ENCODE measurements around the gene TPCN1.

Gene TPCN1

GRCh38 chr12:113314121-113314529 lies 92.9 kb downstream of the TPCN1 start:
- no peak overlapping the region for H3K9ac ChIP-seq (ENCODE audit: low read length)
- no peak overlapping the region for H3K4me3 ChIP-seq (ENCODE audit: low read depth in 1 of 2, low read length in 2 of 2)
- no peaks in the 10 kb centered on the region for H3K9me3 ChIP-seq (ENCODE audit: low read length)
- no peaks in the 10 kb centered on the region for H3K27me3 ChIP-seq (ENCODE audit: control insufficient read depth in 1 of 2, insufficient read depth in 2 of 2, low read length in 2 of 2)
- H3K27ac ChIP-seq (ENCODE audit: low read depth, low read length), result no peak overlapping the region
- no peaks in the 10 kb centered on the region for H3K4me1 ChIP-seq (ENCODE audit: insufficient read depth, low read length)
- peaks cover 18% of the 10 kb centered on the region for H3K36me3 ChIP-seq (ENCODE audit: insufficient read depth, low read length)

DNA sequence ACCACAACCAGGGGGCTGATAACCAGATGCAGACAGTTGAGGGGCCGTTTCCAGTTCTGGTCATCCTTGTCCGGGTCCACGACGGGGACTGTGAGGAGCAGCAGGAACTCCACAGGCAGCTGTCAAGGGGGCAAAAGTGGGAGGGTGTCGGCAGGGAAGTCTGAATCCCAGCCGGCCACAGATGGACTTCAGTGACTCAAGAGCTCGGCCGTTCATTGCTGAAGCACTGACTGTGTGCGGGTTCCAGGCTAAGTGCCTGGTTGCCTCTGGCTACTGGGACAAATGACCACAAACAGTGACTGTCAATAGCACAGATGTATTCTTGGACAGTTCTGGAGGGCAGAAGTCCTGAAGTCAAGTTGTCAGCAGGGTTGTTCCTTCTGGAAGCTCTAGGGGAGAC lies 94.1 kb downstream of the TPCN1 start:
- Histone ChIP-seq H3K27me3 (ENCODE audit: control insufficient read depth in 1 of 2, insufficient read depth in 2 of 2, low read length in 2 of 2) (no peaks in the 10 kb centered on the region), H3K36me3 (ENCODE audit: insufficient read depth, low read length) (peaks cover 13% of the 10 kb centered on the region), H3K27ac (ENCODE audit: low read depth, low read length) (no peak overlapping the region)

GRCh38 chr12:113316155-113316554 lies 94.9 kb downstream of the TPCN1 start:
- H3K27ac ChIP-seq (ENCODE audit: low read depth, low read length), result no peak overlapping the region
- H3K4me3 ChIP-seq (ENCODE audit: low read depth in 1 of 2, low read length in 2 of 2), result no peak overlapping the region
- H3K27me3 ChIP-seq (ENCODE audit: control insufficient read depth in 1 of 2, insufficient read depth in 2 of 2, low read length in 2 of 2), result no peaks in the 10 kb centered on the region
- no peaks in the 10 kb centered on the region for H3K4me1 ChIP-seq (ENCODE audit: insufficient read depth, low read length)
- H3K9ac ChIP-seq (ENCODE audit: low read length), result no peak overlapping the region
- peaks cover 17% of the 10 kb centered on the region for H3K36me3 ChIP-seq (ENCODE audit: insufficient read depth, low read length)
- H3K9me3 ChIP-seq (ENCODE audit: low read length), result no peaks in the 10 kb centered on the region

More for the DNA sequence above, 94.1 kb downstream of the TPCN1 start:
- H3K4me1 ChIP-seq (ENCODE audit: insufficient read depth, low read length), result no peaks in the 10 kb centered on the region
- no peaks in the 10 kb centered on the region for H3K9me3 ChIP-seq (ENCODE audit: low read length)
- H3K9ac ChIP-seq (ENCODE audit: low read length), result no peak overlapping the region
- no peak overlapping the region for H3K4me3 ChIP-seq (ENCODE audit: low read depth in 1 of 2, low read length in 2 of 2)

GRCh38 chr12:113317122-113317521 lies 95.9 kb downstream of the TPCN1 start:
- Histone ChIP-seq H3K9ac (ENCODE audit: low read length) (no peak overlapping the region), H3K4me3 (ENCODE audit: low read depth in 1 of 2, low read length in 2 of 2) (no peak overlapping the region), H3K27me3 (ENCODE audit: control insufficient read depth in 1 of 2, insufficient read depth in 2 of 2, low read length in 2 of 2) (no peaks in the 10 kb centered on the region), H3K36me3 (ENCODE audit: insufficient read depth, low read length) (peaks cover 17% of the 10 kb centered on the region), H3K9me3 (ENCODE audit: low read length) (no peaks in the 10 kb centered on the region), H3K27ac (ENCODE audit: low read depth, low read length) (no peak overlapping the region), H3K4me1 (ENCODE audit: insufficient read depth, low read length) (no peaks in the 10 kb centered on the region)

DNA sequence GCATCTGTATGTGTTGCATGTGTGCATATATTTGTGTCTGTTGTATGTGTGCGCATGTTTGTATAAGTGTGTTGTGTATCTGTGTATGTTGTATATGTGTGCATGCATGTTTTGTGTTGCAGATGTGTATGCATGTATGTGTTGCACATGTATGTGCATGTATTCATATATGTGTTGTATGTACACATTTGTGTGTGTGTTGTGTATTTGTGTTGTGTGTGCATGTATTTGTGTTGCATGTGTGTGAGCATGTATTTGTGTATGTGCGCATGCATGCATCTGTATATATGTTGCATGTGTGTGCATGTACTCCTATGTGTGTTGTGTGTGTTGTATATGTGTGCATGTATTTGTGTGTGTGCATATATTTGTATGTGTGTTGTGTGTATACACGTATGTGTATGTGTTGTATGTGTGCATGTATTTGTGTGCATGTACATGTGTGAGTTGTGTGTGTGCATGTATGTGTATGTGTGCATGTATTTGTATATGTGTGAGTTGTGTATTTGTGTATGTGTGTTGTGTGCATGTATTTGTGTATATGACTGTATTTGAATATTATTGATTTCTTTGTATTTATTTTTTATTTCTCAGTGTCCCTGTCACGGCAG lies 96.9 kb downstream of the TPCN1 start:
- Histone ChIP-seq H3K27ac (ENCODE audit: low read depth, low read length) (no peak overlapping the region), H3K27me3 (ENCODE audit: control insufficient read depth in 1 of 2, insufficient read depth in 2 of 2, low read length in 2 of 2) (no peaks in the 10 kb centered on the region), H3K4me3 (ENCODE audit: low read depth in 1 of 2, low read length in 2 of 2) (no peak overlapping the region), H3K36me3 (ENCODE audit: insufficient read depth, low read length) (peaks cover 17% of the 10 kb centered on the region), H3K4me1 (ENCODE audit: insufficient read depth, low read length) (no peaks in the 10 kb centered on the region), H3K9ac (ENCODE audit: low read length) (no peak overlapping the region), H3K9me3 (ENCODE audit: low read length) (no peaks in the 10 kb centered on the region)

GRCh38 chr12:113318900-113319628 lies 97.8 kb downstream of the TPCN1 start:
- H3K4me3 ChIP-seq (ENCODE audit: low read depth in 1 of 2, low read length in 2 of 2), result no peak overlapping the region
- H3K27ac ChIP-seq (ENCODE audit: low read depth, low read length), result no peak overlapping the region
- H3K27me3 ChIP-seq (ENCODE audit: control insufficient read depth in 1 of 2, insufficient read depth in 2 of 2, low read length in 2 of 2), result no peaks in the 10 kb centered on the region
- H3K36me3 ChIP-seq (ENCODE audit: insufficient read depth, low read length), result peaks cover 17% of the 10 kb centered on the region
- H3K9me3 ChIP-seq (ENCODE audit: low read length), result no peaks in the 10 kb centered on the region
- H3K9ac ChIP-seq (ENCODE audit: low read length), result no peak overlapping the region
- H3K4me1 ChIP-seq (ENCODE audit: insufficient read depth, low read length), result no peaks in the 10 kb centered on the region

GRCh38 chr12:113320401-113320800 lies 99.1 kb downstream of the TPCN1 start:
- H3K4me1 ChIP-seq (ENCODE audit: insufficient read depth, low read length), result no peaks in the 10 kb centered on the region
- H3K4me3 ChIP-seq (ENCODE audit: low read depth in 1 of 2, low read length in 2 of 2), result no peak overlapping the region
- H3K9me3 ChIP-seq (ENCODE audit: low read length), result no peaks in the 10 kb centered on the region
- peaks cover 12% of the 10 kb centered on the region for H3K36me3 ChIP-seq (ENCODE audit: insufficient read depth, low read length)
- no peak overlapping the region for H3K27ac ChIP-seq (ENCODE audit: low read depth, low read length)
- no peaks in the 10 kb centered on the region for H3K27me3 ChIP-seq (ENCODE audit: control insufficient read depth in 1 of 2, insufficient read depth in 2 of 2, low read length in 2 of 2)
- H3K9ac ChIP-seq (ENCODE audit: low read length), result no peak overlapping the region

- Histone ChIP-seq H3K9ac (ENCODE audit: low read length) (no peak overlapping the region), H3K4me1 (ENCODE audit: insufficient read depth, low read length) (no peaks in the 10 kb centered on the region), H3K9me3 (ENCODE audit: low read length) (no peaks in the 10 kb centered on the region), H3K27me3 (ENCODE audit: control insufficient read depth in 1 of 2, insufficient read depth in 2 of 2, low read length in 2 of 2) (no peaks in the 10 kb centered on the region), H3K4me3 (ENCODE audit: low read depth in 1 of 2, low read length in 2 of 2) (no peak overlapping the region), H3K27ac (ENCODE audit: low read depth, low read length) (no peak overlapping the region), H3K36me3 (ENCODE audit: insufficient read depth, low read length) (peaks cover 11% of the 10 kb centered on the region)
These were observed 101.1 kb downstream of the TPCN1 start for GRCh38 chr12:113322343-113322742.

- no peak overlapping the region for H3K9ac ChIP-seq (ENCODE audit: low read length)
- peaks cover under 1% of the 10 kb centered on the region for H3K36me3 ChIP-seq (ENCODE audit: insufficient read depth, low read length)
- no peak overlapping the region for H3K4me3 ChIP-seq (ENCODE audit: low read depth in 1 of 2, low read length in 2 of 2)
- H3K27ac ChIP-seq (ENCODE audit: low read depth, low read length), result no peak overlapping the region
- no peaks in the 10 kb centered on the region for H3K9me3 ChIP-seq (ENCODE audit: low read length)
- H3K4me1 ChIP-seq (ENCODE audit: insufficient read depth, low read length), result no peaks in the 10 kb centered on the region
- no peaks in the 10 kb centered on the region for H3K27me3 ChIP-seq (ENCODE audit: control insufficient read depth in 1 of 2, insufficient read depth in 2 of 2, low read length in 2 of 2)
These were observed 104.7 kb downstream of the TPCN1 start for GRCh38 chr12:113325916-113326315.

DNA sequence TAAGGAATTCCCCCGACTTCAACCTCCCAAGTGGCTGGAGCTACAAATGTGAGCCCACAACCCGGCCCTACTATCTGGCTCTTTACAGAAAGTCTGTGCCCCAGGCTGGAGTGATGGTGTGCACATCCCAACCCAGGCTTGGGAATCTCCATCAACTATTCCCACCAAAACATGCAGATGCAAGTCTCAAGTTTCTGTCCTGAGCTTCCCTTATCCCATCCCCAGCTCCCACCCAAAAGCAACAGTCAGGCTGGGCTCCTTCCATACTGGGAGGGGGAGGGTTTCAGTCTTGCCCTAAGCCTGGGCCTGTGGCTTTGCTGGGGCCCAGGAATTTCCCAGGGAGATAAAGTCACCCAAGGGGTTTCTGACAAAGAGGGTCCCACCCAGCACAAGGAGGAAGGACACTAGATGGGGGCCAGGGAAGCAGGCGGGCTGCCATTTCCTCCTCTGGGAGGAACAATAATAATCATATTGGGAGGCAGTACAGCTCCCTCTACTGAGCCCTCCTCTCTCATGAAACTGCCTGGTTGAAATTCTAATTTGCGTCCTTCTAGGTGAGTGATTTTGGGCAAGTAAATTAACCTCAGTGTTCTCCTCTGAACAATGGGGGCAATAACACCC lies 105.6 kb downstream of the TPCN1 start:
- Histone ChIP-seq H3K27me3 (ENCODE audit: control insufficient read depth in 1 of 2, insufficient read depth in 2 of 2, low read length in 2 of 2) (no peaks in the 10 kb centered on the region), H3K4me1 (ENCODE audit: insufficient read depth, low read length) (no peaks in the 10 kb centered on the region), H3K9ac (ENCODE audit: low read length) (no peak overlapping the region), H3K36me3 (ENCODE audit: insufficient read depth, low read length) (peaks cover 2% of the 10 kb centered on the region), H3K27ac (ENCODE audit: low read depth, low read length) (no peak overlapping the region), H3K9me3 (ENCODE audit: low read length) (no peaks in the 10 kb centered on the region), H3K4me3 (ENCODE audit: low read depth in 1 of 2, low read length in 2 of 2) (no peak overlapping the region)

DNA sequence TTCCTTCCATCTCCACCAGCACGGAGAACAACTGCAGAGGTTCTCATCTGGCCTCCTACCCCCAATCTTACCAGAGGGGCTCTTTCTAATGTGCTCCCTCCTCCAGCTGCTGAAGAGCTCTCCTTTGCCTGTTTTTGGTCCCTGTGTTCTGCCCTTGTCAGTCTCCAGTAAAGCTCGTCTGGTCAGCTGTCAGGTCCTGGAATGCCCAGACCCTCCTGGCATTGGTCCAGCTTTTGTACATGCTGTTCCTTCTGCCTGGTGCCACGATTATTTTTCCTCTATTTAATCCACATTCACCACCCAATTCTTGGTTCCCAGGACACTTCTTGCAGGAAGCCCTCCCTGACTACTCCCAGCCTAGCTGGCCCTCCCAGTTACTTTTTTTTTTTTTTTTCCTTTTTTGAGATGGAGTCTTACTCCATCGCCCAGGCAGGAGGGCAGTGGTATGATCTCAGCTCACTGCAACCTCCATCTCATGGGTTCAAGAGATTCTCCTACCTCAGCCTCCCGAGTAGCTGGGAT lies 107.2 kb downstream of the TPCN1 start:
- Histone ChIP-seq H3K4me1 (ENCODE audit: insufficient read depth, low read length) (no peaks in the 10 kb centered on the region), H3K9me3 (ENCODE audit: low read length) (no peaks in the 10 kb centered on the region), H3K9ac (ENCODE audit: low read length) (no peak overlapping the region), H3K27ac (ENCODE audit: low read depth, low read length) (no peak overlapping the region), H3K36me3 (ENCODE audit: insufficient read depth, low read length) (peaks cover 4% of the 10 kb centered on the region), H3K27me3 (ENCODE audit: control insufficient read depth in 1 of 2, insufficient read depth in 2 of 2, low read length in 2 of 2) (no peaks in the 10 kb centered on the region), H3K4me3 (ENCODE audit: low read depth in 1 of 2, low read length in 2 of 2) (no peak overlapping the region)

Data from muscle layer of colon (tissue), 2 donors.